OCI-LY3 (cell line): Measurements from ENCODE around the gene MAMDC4.

ENCODE experiments used
- CTCF ChIP-seq: fragments of 200-600, 300-600 bp; sonication (generic); IDR thresholded peaks from 2 replicates; pipeline ENCODE4 v1.5.1; 2014; ENCODE audit warnings: antibody characterized with exemption, low read length, low read depth
- EZH2phosphoT487 ChIP-seq: fragments of 200-600 bp; shearing (Covaris generic); IDR thresholded peaks from 2 replicates; pipeline ENCODE4 v1.6.1; 2018; ENCODE audit warnings: antibody characterized with exemption, mixed run types, low read depth

- no peak for TF ChIP-seq CTCF
- no peak for TF ChIP-seq EZH2phosphoT487
Measured at GRCh38 chr9:136803551-136804508, 48.3 kb upstream of the MAMDC4 start.
